Measurements from ENCODE around the gene B3GNT3. TPM values are rescaled to one million over a fixed set of nuclear protein-coding genes. Genes with fewer than 3 reads are reported as not detected.
A peak's percentile ranks its signal among the peaks of the same experiment; 100 is the strongest.
"Not testable (repeated sequence)": the region's sequence is repeated elsewhere in the genome, so short reads cannot be mapped to it uniquely, and the experiment has no call there.

B3GNT3 gene
- total and polyA plus RNA-seq, 2 experiments from 2014 or later = not detected

GRCh38 chr19:17797424-17798201 lies 2.7 kb downstream of the B3GNT3 start:
- Histone ChIP-seq H3K9ac (no peak overlapping the region), H2AFZ (no peak overlapping the region), H4K20me1 (ENCODE audit: insufficient read depth) (no peaks in the 10 kb centered on the region), H3K79me2 (ENCODE audit: insufficient read depth) (no peaks in the 10 kb centered on the region), H3K27ac (no peak overlapping the region), H3F3A (ENCODE audit: insufficient read depth) (no peaks in the 10 kb centered on the region), H3K4me3 (no peak overlapping the region), H3K9me3 (ENCODE audit: low read depth) (no peaks in the 10 kb centered on the region), H3K4me2 (ENCODE audit: unreplicated experiment) (no peak overlapping the region), H3K4me1 (ENCODE audit: insufficient read depth) (no peaks in the 10 kb centered on the region), H3K9me2 (ENCODE audit: insufficient read depth) (no peaks in the 10 kb centered on the region), H3K27me3 (replicated peaks; ENCODE audit: insufficient read depth) (peaks cover 34% of the 10 kb centered on the region), H3K36me3 (ENCODE audit: low read depth) (no peaks in the 10 kb centered on the region)
- DNase-seq = peak; percentile 83
- TF ChIP-seq EZH2phosphoT487 (IDR thresholded peaks at IDR 0.05; ENCODE audit: insufficient read depth, low read depth) = no peak
- TF ChIP-seq EZH2 (IDR thresholded peaks at IDR 0.05; ENCODE audit: insufficient read depth, poor library complexity, severe bottlenecking) = no peak
- in situ Hi-C loops (cut with MboI) = no loop called here
- 38 to 45% methylated on average over 11 of the region's 11 CpGs for WGBS, 2 experiments (ENCODE audit: low coverage in 1 of 2, low lambda C conversion rate in 2 of 2, missing lambda C conversion rate in 2 of 2)

- H3K79me2 ChIP-seq (ENCODE audit: insufficient read depth); H3K9me3 ChIP-seq (ENCODE audit: low read depth); DNase-seq; H3K4me2 ChIP-seq (ENCODE audit: unreplicated experiment); H3K9ac ChIP-seq; H4K20me1 ChIP-seq (ENCODE audit: insufficient read depth); H3K36me3 ChIP-seq (ENCODE audit: low read depth); H2AFZ ChIP-seq; H3K4me1 ChIP-seq (ENCODE audit: insufficient read depth); H3F3A ChIP-seq (ENCODE audit: insufficient read depth); H3K4me3 ChIP-seq; H3K9me2 ChIP-seq (ENCODE audit: insufficient read depth); H3K27ac ChIP-seq; in situ Hi-C loops (cut with MboI): not testable (repeated sequence)
- WGBS, 2 experiments (ENCODE audit: low coverage in 1 of 2, low lambda C conversion rate in 2 of 2, missing lambda C conversion rate in 2 of 2) = 60 to 64% methylated on average over 3 of the region's 3 CpGs
- peaks cover 31% of the 10 kb centered on the region for H3K27me3 ChIP-seq (replicated peaks; ENCODE audit: insufficient read depth)
Observed at GRCh38 chr19:17798599-17798998, 3.7 kb downstream of the B3GNT3 start.

- Histone ChIP-seq H3K79me2 (ENCODE audit: insufficient read depth) (no peaks in the 10 kb centered on the region), H3K27ac (no peak overlapping the region), H2AFZ (no peak overlapping the region), H3K36me3 (ENCODE audit: low read depth) (no peaks in the 10 kb centered on the region), H3K4me1 (ENCODE audit: insufficient read depth) (no peaks in the 10 kb centered on the region), H3K4me3 (no peak overlapping the region), H3F3A (ENCODE audit: insufficient read depth) (no peaks in the 10 kb centered on the region), H3K9me3 (ENCODE audit: low read depth) (no peaks in the 10 kb centered on the region), H3K9ac (no peak overlapping the region), H3K9me2 (ENCODE audit: insufficient read depth) (no peaks in the 10 kb centered on the region), H3K4me2 (ENCODE audit: unreplicated experiment) (no peak overlapping the region), H4K20me1 (ENCODE audit: insufficient read depth) (no peaks in the 10 kb centered on the region), H3K27me3 (replicated peaks; ENCODE audit: insufficient read depth) (peaks cover 6% of the 10 kb centered on the region)
- TF ChIP-seq EZH2phosphoT487 (IDR thresholded peaks at IDR 0.05; ENCODE audit: insufficient read depth, low read depth) (no peak), EZH2 (IDR thresholded peaks at IDR 0.05; ENCODE audit: insufficient read depth, poor library complexity, severe bottlenecking) (no peak)
- 31 to 33% methylated on average over 12 of the region's 12 CpGs for WGBS, 2 experiments (ENCODE audit: low coverage in 1 of 2, low lambda C conversion rate in 2 of 2, missing lambda C conversion rate in 2 of 2)
- in situ Hi-C loops (cut with MboI) = no loop called here
- no peak for DNase-seq
Observed at GRCh38 chr19:17802137-17802858, 7.4 kb downstream of the B3GNT3 start.

- H3K4me3 ChIP-seq = no peak overlapping the region
- H3K27ac ChIP-seq = no peak overlapping the region
- no peak overlapping the region for H3K9ac ChIP-seq
- no peak for DNase-seq
- no peaks in the 10 kb centered on the region for H3K4me1 ChIP-seq (ENCODE audit: insufficient read depth)
- H3K9me2 ChIP-seq (ENCODE audit: insufficient read depth) = no peaks in the 10 kb centered on the region
- H3K79me2 ChIP-seq (ENCODE audit: insufficient read depth) = no peaks in the 10 kb centered on the region
- no peaks in the 10 kb centered on the region for H4K20me1 ChIP-seq (ENCODE audit: insufficient read depth)
- no peak overlapping the region for H3K4me2 ChIP-seq (ENCODE audit: unreplicated experiment)
- H2AFZ ChIP-seq = no peak overlapping the region
- 47 to 53% methylated on average over 14 of the region's 14 CpGs for WGBS, 2 experiments (ENCODE audit: low coverage in 1 of 2, low lambda C conversion rate in 2 of 2, missing lambda C conversion rate in 2 of 2)
- in situ Hi-C loops (cut with MboI) = no loop called here
- no peaks in the 10 kb centered on the region for H3K36me3 ChIP-seq (ENCODE audit: low read depth)
- H3K27me3 ChIP-seq (replicated peaks; ENCODE audit: insufficient read depth) = peaks cover 9% of the 10 kb centered on the region
- no peaks in the 10 kb centered on the region for H3F3A ChIP-seq (ENCODE audit: insufficient read depth)
- no peaks in the 10 kb centered on the region for H3K9me3 ChIP-seq (ENCODE audit: low read depth)
- TF ChIP-seq EZH2phosphoT487 (IDR thresholded peaks at IDR 0.05; ENCODE audit: insufficient read depth, low read depth) (no peak), EZH2 (IDR thresholded peaks at IDR 0.05; ENCODE audit: insufficient read depth, poor library complexity, severe bottlenecking) (no peak)
Observed at GRCh38 chr19:17803264-17803896, 8.4 kb downstream of the B3GNT3 start.
